ENCODE data around the gene KATNAL1. TPM values are rescaled to one million over a fixed set of nuclear protein-coding genes. Genes with fewer than 3 reads are reported as not detected.

KATNAL1 gene
- total RNA-seq, 2 donors from 2014 or later: 13.7 to 19.1 TPM

GRCh38 chr13:30341815-30342570, 34.6 kb upstream of the KATNAL1 start:
- DNase-seq (ENCODE audit: low spot score) (peak; percentile 61), ATAC-seq (ENCODE audit: insufficient number of reproducible peaks, low FRiP score, low read depth) (peak; percentile 72)
- Histone ChIP-seq H3K36me3 (no peaks in the 10 kb centered on the region), H3K4me1 (ENCODE audit: control insufficient read depth in 1 of 2, low read depth in 2 of 2) (peaks cover 14 to 37% of the 10 kb centered on the region in 2 donors), H3K4me3 (peak overlapping the region; percentile 25), H3K27me3 (replicated peaks; ENCODE audit: insufficient read depth) (no peaks in the 10 kb centered on the region), H3K27ac (peak overlapping the region; percentile 68 to 77), H3K9me3 (no peaks in the 10 kb centered on the region)
- no peak for TF ChIP-seq CTCF (IDR thresholded peaks at IDR 0.05)

GRCh38 chr13:30340331-30341250, 33.2 kb upstream of the KATNAL1 start:
- Histone ChIP-seq H3K27ac (peak overlapping the region; percentile 77 to 87), H3K4me1 (ENCODE audit: control insufficient read depth in 1 of 2, low read depth in 2 of 2) (peaks cover 14 to 37% of the 10 kb centered on the region in 2 donors), H3K9me3 (no peaks in the 10 kb centered on the region), H3K4me3 (peak overlapping the region; percentile 10), H3K36me3 (no peaks in the 10 kb centered on the region), H3K27me3 (replicated peaks; ENCODE audit: insufficient read depth) (no peaks in the 10 kb centered on the region)
- ATAC-seq (ENCODE audit: insufficient number of reproducible peaks, low FRiP score, low read depth) (peak; percentile 68), DNase-seq (ENCODE audit: low spot score) (peak; percentile 38)
- no peak for TF ChIP-seq CTCF (IDR thresholded peaks at IDR 0.05)

- Histone ChIP-seq H3K36me3 (no peaks in the 10 kb centered on the region), H3K4me1 (ENCODE audit: control insufficient read depth in 1 of 2, low read depth in 2 of 2) (peaks cover 14 to 37% of the 10 kb centered on the region in 2 donors), H3K27ac (peak overlapping the region; percentile 77 to 87), H3K9me3 (no peaks in the 10 kb centered on the region), H3K4me3 (peak overlapping the region; percentile 10), H3K27me3 (replicated peaks; ENCODE audit: insufficient read depth) (no peaks in the 10 kb centered on the region)
- ATAC-seq (ENCODE audit: insufficient number of reproducible peaks, low FRiP score, low read depth) (no peak), DNase-seq (ENCODE audit: low spot score) (no peak)
- TF ChIP-seq CTCF (IDR thresholded peaks at IDR 0.05): no peak
Measured at GRCh38 chr13:30339738-30340330, 32.5 kb upstream of the KATNAL1 start.

- Histone ChIP-seq H3K36me3 (no peaks in the 10 kb centered on the region), H3K27ac (no peak overlapping the region), H3K4me3 (no peak overlapping the region), H3K4me1 (ENCODE audit: control insufficient read depth in 1 of 2, low read depth in 2 of 2) (peaks cover 14 to 37% of the 10 kb centered on the region in 2 donors), H3K9me3 (no peaks in the 10 kb centered on the region), H3K27me3 (replicated peaks; ENCODE audit: insufficient read depth) (no peaks in the 10 kb centered on the region)
- no peak for TF ChIP-seq CTCF (IDR thresholded peaks at IDR 0.05)
- ATAC-seq (ENCODE audit: insufficient number of reproducible peaks, low FRiP score, low read depth) (no peak), DNase-seq (ENCODE audit: low spot score) (no peak)
Measured at GRCh38 chr13:30338952-30339351, 31.6 kb upstream of the KATNAL1 start.

Measured in thoracic aorta (tissue), 2 donors.